Neural cell (in vitro differentiated cells): Measurements from ENCODE around the gene FADS1. TPM values are rescaled to one million over a fixed set of nuclear protein-coding genes. Genes with fewer than 3 reads are reported as not detected.

ENCODE experiments used
- H2AFZ ChIP-seq: fragments of 200-600, 300-800 bp; sonication (generic), shearing (Covaris generic); 2 replicates; pipeline ENCODE4 v1.6.0; 2014; ENCODE audit warnings: low read depth, mild to moderate bottlenecking, antibody characterized with exemption, low read length, moderate library complexity
- H3F3A ChIP-seq: fragments of 200-600 bp; shearing (Covaris generic); 2 replicates; pipeline ENCODE4 v1.6.1; 2016; ENCODE audit warnings: mild to moderate bottlenecking, moderate library complexity, mixed read lengths, antibody characterized with exemption, low read length; ENCODE audit not compliant: insufficient read depth, poor library complexity, severe bottlenecking
- H3K27ac ChIP-seq: fragments of 200-600, 300-800 bp; sonication (generic), shearing (Covaris generic); 2 replicates; pipeline ENCODE4 v1.5.1; 2014; ENCODE audit warnings: mild to moderate bottlenecking, low read length, moderate library complexity
- H3K27me3 ChIP-seq: fragments of 300-800, 200-600 bp; sonication (generic), shearing (Covaris generic); 2 replicates; pipeline ENCODE4 v1.6.0; 2014; ENCODE audit warnings: mild to moderate bottlenecking, low read depth, low read length, moderate library complexity; ENCODE audit not compliant: insufficient read depth
- H3K36me3 ChIP-seq: fragments of 300-800, 200-600 bp; sonication (generic), shearing (Covaris generic); 2 replicates; pipeline ENCODE4 v1.5.1; 2014; ENCODE audit warnings: mild to moderate bottlenecking, antibody characterized with exemption, low read length, moderate library complexity; ENCODE audit not compliant: insufficient read depth
- H3K4me2 ChIP-seq: fragments of 300-800, 200-600 bp; sonication (generic), shearing (Covaris generic); 2 replicates; pipeline ENCODE4 v1.6.0; 2014; ENCODE audit warnings: mild to moderate bottlenecking, low read length
- H3K4me3 ChIP-seq: fragments of 300-800, 200-600 bp; sonication (generic), shearing (Covaris generic); 2 replicates; pipeline ENCODE4 v1.5.1; 2014; ENCODE audit warnings: mild to moderate bottlenecking, low read length, moderate library complexity
- H3K79me2 ChIP-seq: fragments of 200-600 bp; shearing (Covaris generic); replicated peaks from 2 replicates; pipeline ENCODE4 v1.6.0; 2014; ENCODE audit warnings: mild to moderate bottlenecking, low read length, moderate library complexity; ENCODE audit not compliant: insufficient read depth
- H3K9ac ChIP-seq: fragments of 300-800, 200-600 bp; sonication (generic), shearing (Covaris generic); 2 replicates; pipeline ENCODE4 v1.6.1; 2016; ENCODE audit warnings: mild to moderate bottlenecking, low read length, mixed read lengths
- H3K9me2 ChIP-seq: fragments of 200-600 bp; shearing (Covaris generic); 2 replicates; pipeline ENCODE4 v1.6.1; 2016; ENCODE audit warnings: mild to moderate bottlenecking, low read length, mixed read lengths; ENCODE audit not compliant: insufficient read depth
- H3K9me3 ChIP-seq: fragments of 200-600, 300-800 bp; sonication (generic), shearing (Covaris generic); 2 replicates; pipeline ENCODE4 v1.6.1; 2016; ENCODE audit warnings: mild to moderate bottlenecking, mixed run types, low read length, moderate library complexity, mixed read lengths
- H4K20me1 ChIP-seq: fragments of 200-600 bp; shearing (Covaris generic); 2 replicates; pipeline ENCODE4 v1.6.1; 2016; ENCODE audit warnings: mild to moderate bottlenecking, mixed run types; ENCODE audit not compliant: insufficient read depth
- EP300 ChIP-seq: fragments of 450-650 bp; conservative IDR thresholded peaks from 2 replicates; pipeline ENCODE4 v1.6.1; 2014; ENCODE audit warnings: antibody characterized with exemption, mild to moderate bottlenecking, moderate library complexity; ENCODE audit not compliant: poor library complexity, severe bottlenecking
- EZH2 ChIP-seq: fragments of 200-600, 300-800 bp; shearing (Covaris generic), sonication (generic); IDR thresholded peaks from 2 replicates; pipeline ENCODE4 v1.6.1; 2014; ENCODE audit warnings: antibody characterized with exemption, low read length, borderline replicate concordance, mild to moderate bottlenecking; ENCODE audit not compliant: insufficient read depth, poor library complexity, severe bottlenecking
- MXI1 ChIP-seq: fragments of 450-650 bp; conservative IDR thresholded peaks from 2 replicates; pipeline ENCODE4 v1.6.1; 2014; ENCODE audit warnings: antibody characterized with exemption, mild to moderate bottlenecking; ENCODE audit not compliant: poor library complexity, severe bottlenecking
- POLR2AphosphoS5 ChIP-seq: IDR thresholded peaks from 2 replicates; pipeline ENCODE4 v1.6.1; 2012
- RAD21 ChIP-seq: fragments of 450-650 bp; conservative IDR thresholded peaks from 2 replicates; pipeline ENCODE4 v1.6.1; 2014; ENCODE audit warnings: antibody characterized with exemption, mild to moderate bottlenecking, moderate library complexity
- REST ChIP-seq: IDR thresholded peaks from 2 replicates; pipeline ENCODE4 v1.6.1; 2012; ENCODE audit warnings: borderline replicate concordance
- SMC3 ChIP-seq: fragments of 450-650 bp; conservative IDR thresholded peaks from 2 replicates; pipeline ENCODE4 v1.6.1; 2014; ENCODE audit warnings: antibody characterized with exemption, mild to moderate bottlenecking, moderate library complexity; ENCODE audit not compliant: poor library complexity
- TAF1 ChIP-seq: IDR thresholded peaks from 2 replicates; pipeline ENCODE4 v1.6.1; 2012; ENCODE audit warnings: low read depth
- polyA plus RNA-seq: library from polyadenylated mRNA; depleted of rRNA; stranded (reverse); fragments of >200 nt; gene quantifications from 2 replicates; pipeline ENCODE4 v1.2.3, GENCODE V29; 2014
- TF ChIP-seq, protein P1 (sequence below): fragments of 450-650 bp; IDR thresholded peaks from 2 replicates; pipeline ENCODE4 v1.5.1; 2014; ENCODE audit warnings: antibody characterized with exemption, mild to moderate bottlenecking, moderate library complexity; ENCODE audit not compliant: poor library complexity, severe bottlenecking

The FADS1 gene
- polyA plus RNA-seq, 1 donor from 2014 or later = 102 TPM

DNA sequence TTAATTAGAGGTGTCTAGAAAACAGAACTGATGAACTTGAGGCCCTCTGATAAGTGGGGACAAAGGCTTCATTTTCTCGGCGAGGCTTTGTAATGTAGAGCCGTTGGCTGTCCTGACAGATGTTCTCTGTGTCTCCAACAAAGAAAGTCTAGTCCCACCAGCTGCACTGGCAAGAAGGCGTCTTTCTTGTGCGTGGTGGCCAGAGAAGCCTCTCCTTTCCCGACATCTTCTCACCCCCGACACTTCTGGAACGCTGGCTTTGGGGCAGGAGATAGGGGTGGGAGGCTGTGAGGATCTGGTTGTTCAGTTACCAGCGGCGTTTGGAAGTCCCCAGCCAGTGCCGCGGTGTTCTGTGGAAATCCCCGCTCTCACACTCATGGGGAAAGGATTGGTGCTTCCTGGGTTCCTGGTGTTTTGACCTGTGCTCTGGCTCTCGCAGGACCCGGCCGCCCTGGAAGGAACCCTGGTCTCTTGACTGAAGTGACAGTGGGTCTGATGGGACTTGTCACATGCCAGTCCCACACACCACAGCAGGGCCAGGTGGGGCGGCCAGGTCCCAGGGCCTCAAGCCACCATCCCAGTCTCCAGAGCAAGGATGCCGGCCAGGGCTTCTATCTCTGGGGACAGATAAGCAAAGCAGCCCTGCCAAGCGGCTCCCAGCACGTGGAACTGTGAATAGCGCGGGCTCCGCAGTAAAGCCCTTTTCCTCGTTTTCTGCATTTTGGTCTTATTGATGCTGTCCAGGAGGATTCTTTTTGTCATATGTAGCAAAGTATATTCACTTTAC is 34.5 kb upstream of the FADS1 start:
- Histone ChIP-seq H3K27ac (no peak overlapping the region), H3K36me3 (peaks cover 10% of the 10 kb centered on the region), H3K79me2 (no peaks in the 10 kb centered on the region), H3F3A (no peaks in the 10 kb centered on the region), H2AFZ (no peak overlapping the region), H3K4me3 (no peak overlapping the region), H3K9ac (no peak overlapping the region), H3K9me3 (no peaks in the 10 kb centered on the region), H3K27me3 (no peaks in the 10 kb centered on the region), H3K4me2 (no peak overlapping the region), H4K20me1 (no peaks in the 10 kb centered on the region), H3K9me2 (no peaks in the 10 kb centered on the region)
- TF ChIP-seq RAD21 (no peak), SMC3 (no peak), TAF1 (no peak), EP300 (no peak), POLR2AphosphoS5 (no peak), EZH2 (no peak), MXI1 (no peak), REST (no peak)
- TF ChIP-seq, protein P1, sequence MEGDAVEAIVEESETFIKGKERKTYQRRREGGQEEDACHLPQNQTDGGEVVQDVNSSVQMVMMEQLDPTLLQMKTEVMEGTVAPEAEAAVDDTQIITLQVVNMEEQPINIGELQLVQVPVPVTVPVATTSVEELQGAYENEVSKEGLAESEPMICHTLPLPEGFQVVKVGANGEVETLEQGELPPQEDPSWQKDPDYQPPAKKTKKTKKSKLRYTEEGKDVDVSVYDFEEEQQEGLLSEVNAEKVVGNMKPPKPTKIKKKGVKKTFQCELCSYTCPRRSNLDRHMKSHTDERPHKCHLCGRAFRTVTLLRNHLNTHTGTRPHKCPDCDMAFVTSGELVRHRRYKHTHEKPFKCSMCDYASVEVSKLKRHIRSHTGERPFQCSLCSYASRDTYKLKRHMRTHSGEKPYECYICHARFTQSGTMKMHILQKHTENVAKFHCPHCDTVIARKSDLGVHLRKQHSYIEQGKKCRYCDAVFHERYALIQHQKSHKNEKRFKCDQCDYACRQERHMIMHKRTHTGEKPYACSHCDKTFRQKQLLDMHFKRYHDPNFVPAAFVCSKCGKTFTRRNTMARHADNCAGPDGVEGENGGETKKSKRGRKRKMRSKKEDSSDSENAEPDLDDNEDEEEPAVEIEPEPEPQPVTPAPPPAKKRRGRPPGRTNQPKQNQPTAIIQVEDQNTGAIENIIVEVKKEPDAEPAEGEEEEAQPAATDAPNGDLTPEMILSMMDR = no peak

DNA sequence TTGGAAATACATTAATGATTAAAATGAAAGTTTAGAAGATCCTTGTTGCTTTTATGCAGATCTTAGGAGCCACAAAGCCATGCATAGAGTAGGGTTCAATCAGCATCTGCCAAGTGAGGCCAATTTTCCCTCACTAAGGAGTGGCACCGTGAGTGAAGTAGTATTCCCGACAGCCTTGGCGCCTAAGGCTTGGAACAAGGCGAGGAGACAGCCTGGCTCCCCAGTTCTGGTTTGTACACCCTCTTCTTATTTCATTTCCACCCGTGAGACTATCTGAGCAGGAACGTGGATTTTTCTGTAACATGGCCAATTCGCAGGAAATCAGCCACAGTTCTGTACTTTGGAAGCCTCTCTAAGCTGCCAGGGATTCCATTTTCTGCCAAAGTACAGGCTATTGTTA is 33.9 kb upstream of the FADS1 start:
- H4K20me1 ChIP-seq = no peaks in the 10 kb centered on the region
- H3K36me3 ChIP-seq = peaks cover 10% of the 10 kb centered on the region
- H3K9me2 ChIP-seq = no peaks in the 10 kb centered on the region
- no peak overlapping the region for H3K27ac ChIP-seq
- H3K9me3 ChIP-seq = no peaks in the 10 kb centered on the region
- no peak overlapping the region for H3K4me3 ChIP-seq
- no peaks in the 10 kb centered on the region for H3K79me2 ChIP-seq
- H3K27me3 ChIP-seq = no peaks in the 10 kb centered on the region
- H3K4me2 ChIP-seq = no peak overlapping the region
- no peak overlapping the region for H3K9ac ChIP-seq
- no peaks in the 10 kb centered on the region for H3F3A ChIP-seq
- TF ChIP-seq POLR2AphosphoS5 = no peak
- TF ChIP-seq SMC3 = no peak
- no peak for TF ChIP-seq EP300
- TF ChIP-seq MXI1 = no peak
- no peak for TF ChIP-seq REST
- no peak for TF ChIP-seq RAD21
- no peak for TF ChIP-seq TAF1
- TF ChIP-seq, protein P1 = no peak
- no peak for TF ChIP-seq EZH2
- H2AFZ ChIP-seq = no peak overlapping the region
